Astrocyte of the cerebellum (primary cell): ENCODE results near the gene BCAP29.

Experiments used
- DNase-seq: peaks from one replicate; pipeline ENCODE4 v3.0.0-alpha.2; 2011; ENCODE audit warnings: low read depth
- H3K4me3 ChIP-seq: 2 replicates; pipeline ENCODE4 v1.5.1; 2011; ENCODE audit warnings: mild to moderate bottlenecking, low read depth, low read length, moderate library complexity
- in situ Hi-C: cut with HindIII; loops from 2 replicates; pipeline ENCODE4 v1.10.0; 2017; ENCODE audit warnings: low sequenced_read_pairs
- TF ChIP-seq, protein P1 (sequence below): IDR thresholded peaks from 2 replicates; pipeline ENCODE4 v1.5.1; 2012; ENCODE audit warnings: low read length, low read depth, moderate library complexity, mild to moderate bottlenecking; ENCODE audit errors: missing control alignments

The BCAP29 gene

DNA sequence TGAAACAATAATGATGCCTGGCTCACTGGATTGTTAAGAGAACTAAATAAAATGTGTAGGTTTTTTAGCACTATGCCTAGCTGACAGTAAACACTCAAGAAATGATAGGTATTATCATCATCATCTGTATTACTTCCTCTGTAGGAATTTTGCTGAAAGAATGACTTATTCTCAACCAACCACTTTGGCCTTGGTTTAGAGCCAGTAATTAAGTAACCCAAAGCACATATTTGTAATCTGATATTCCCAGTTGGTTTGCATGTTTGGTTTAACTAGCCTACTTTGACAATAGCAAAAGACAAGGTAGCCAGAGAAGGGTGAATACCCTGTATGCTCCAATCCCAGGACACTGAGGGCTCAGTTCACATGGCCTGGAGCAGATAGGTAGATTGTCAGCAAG, 34.4 kb downstream of the BCAP29 start:
- in situ Hi-C loops, result no loop called here
- H3K4me3 ChIP-seq, result no peak overlapping the region
- TF ChIP-seq, protein P1, sequence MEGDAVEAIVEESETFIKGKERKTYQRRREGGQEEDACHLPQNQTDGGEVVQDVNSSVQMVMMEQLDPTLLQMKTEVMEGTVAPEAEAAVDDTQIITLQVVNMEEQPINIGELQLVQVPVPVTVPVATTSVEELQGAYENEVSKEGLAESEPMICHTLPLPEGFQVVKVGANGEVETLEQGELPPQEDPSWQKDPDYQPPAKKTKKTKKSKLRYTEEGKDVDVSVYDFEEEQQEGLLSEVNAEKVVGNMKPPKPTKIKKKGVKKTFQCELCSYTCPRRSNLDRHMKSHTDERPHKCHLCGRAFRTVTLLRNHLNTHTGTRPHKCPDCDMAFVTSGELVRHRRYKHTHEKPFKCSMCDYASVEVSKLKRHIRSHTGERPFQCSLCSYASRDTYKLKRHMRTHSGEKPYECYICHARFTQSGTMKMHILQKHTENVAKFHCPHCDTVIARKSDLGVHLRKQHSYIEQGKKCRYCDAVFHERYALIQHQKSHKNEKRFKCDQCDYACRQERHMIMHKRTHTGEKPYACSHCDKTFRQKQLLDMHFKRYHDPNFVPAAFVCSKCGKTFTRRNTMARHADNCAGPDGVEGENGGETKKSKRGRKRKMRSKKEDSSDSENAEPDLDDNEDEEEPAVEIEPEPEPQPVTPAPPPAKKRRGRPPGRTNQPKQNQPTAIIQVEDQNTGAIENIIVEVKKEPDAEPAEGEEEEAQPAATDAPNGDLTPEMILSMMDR, result no peak
- peak; percentile 60 for DNase-seq

- H3K4me3 ChIP-seq, result no peak overlapping the region
- TF ChIP-seq, protein P1, result no peak
- in situ Hi-C loops, result no loop called here
- DNase-seq, result no peak
Measured at GRCh38 chr7:107615910-107616680, 36.0 kb downstream of the BCAP29 start.

- no peak for DNase-seq
- in situ Hi-C loops, result no loop called here
- TF ChIP-seq, protein P1, result no peak
- H3K4me3 ChIP-seq, result no peak overlapping the region
Measured at GRCh38 chr7:107622429-107622828, 42.4 kb downstream of the BCAP29 start.

- H3K4me3 ChIP-seq, result no peak overlapping the region
- TF ChIP-seq, protein P1, result no peak
- in situ Hi-C loops, result no loop called here
- DNase-seq, result no peak
Measured at GRCh38 chr7:107622894-107623293, 42.8 kb downstream of the BCAP29 start.

- in situ Hi-C loops, result no loop called here
- TF ChIP-seq, protein P1, result no peak
- DNase-seq, result no peak
- no peak overlapping the region for H3K4me3 ChIP-seq
Measured at GRCh38 chr7:107627002-107627401, 47.0 kb downstream of the BCAP29 start.

DNA sequence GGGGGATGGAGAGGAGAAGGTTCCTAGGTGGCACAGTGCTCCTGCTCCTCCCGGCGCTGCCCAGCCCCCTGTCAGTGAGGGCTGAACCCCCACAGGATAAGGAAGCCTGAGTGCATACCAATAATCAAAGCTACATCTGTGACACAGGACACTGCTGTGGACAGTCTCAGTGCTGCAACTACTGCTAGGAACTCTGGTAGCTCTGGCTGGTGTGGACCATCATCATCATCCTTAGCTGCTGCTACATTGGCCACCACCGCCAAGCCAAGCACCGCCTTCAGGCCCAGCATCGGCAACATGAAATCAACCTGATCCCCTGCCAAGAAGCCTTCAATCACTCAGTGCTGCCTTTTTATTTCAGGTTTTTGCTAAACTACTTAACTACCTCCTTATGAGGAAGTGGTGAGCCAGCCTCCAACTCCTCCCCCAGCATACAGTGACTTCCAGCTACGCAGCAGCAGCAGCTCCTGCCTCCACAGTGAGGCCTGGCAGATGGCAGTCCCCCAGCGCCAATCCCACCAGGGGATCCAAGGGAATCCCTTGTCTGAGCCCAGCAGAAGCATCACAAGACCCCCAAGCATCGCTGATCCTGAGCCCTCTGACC, 48.5 kb downstream of the BCAP29 start:
- TF ChIP-seq, protein P1, result no peak
- in situ Hi-C loops, result no loop called here
- DNase-seq, result no peak
- H3K4me3 ChIP-seq, result no peak overlapping the region
